GM12891 (cell line): ENCODE data around the gene ATP13A4.

ENCODE experiments used
- PAX5 ChIP-seq: IDR thresholded peaks from 2 replicates; pipeline ENCODE4 v1.6.1; 2011; ENCODE audit warnings: low read length, moderate library complexity, mild to moderate bottlenecking; ENCODE audit not compliant: insufficient read depth, severe bottlenecking
- POLR2A ChIP-seq: IDR thresholded peaks from 2 replicates; pipeline ENCODE4 v1.6.1; 2011; ENCODE audit warnings: low read depth, low read length, control low read depth
- POLR2AphosphoS5 ChIP-seq: IDR thresholded peaks from 2 replicates; pipeline ENCODE4 v1.6.1; 2011; ENCODE audit warnings: low read depth, low read length, control low read depth
- POU2F2 ChIP-seq: IDR thresholded peaks from 2 replicates; pipeline ENCODE4 v1.6.1; 2011; ENCODE audit warnings: low read depth, mild to moderate bottlenecking, control low read depth, low read length, moderate library complexity
- SPI1 ChIP-seq: IDR thresholded peaks from 2 replicates; pipeline ENCODE4 v1.6.1; 2011; ENCODE audit warnings: low read depth, low read length, control low read depth
- TAF1 ChIP-seq: IDR thresholded peaks from 2 replicates; pipeline ENCODE4 v1.6.1; 2011; ENCODE audit warnings: low read depth, low read length, control low read depth

DNA sequence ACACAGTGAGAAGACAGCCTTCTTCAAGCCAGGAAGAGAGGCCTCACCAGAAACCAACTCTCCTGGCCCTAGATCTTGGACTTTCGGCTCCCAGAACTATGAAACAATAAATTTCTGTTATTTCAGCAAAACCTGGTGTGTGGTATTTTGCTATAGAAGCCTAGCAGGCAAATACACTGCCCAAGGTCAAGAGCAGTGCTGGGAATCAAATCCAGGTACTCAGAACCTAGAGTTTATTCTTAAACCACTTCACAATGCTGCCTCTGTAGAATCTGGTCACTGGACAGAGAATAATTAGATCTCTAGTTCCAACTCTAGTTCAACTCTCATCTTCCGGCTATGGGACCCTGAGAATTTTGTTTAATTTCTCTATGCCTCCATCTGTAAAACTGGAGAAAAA is 46.6 kb downstream of the ATP13A4 start:
- TF ChIP-seq POLR2AphosphoS5, result no peak
- TF ChIP-seq POLR2A, result no peak
- no peak for TF ChIP-seq PAX5
- TF ChIP-seq SPI1, result no peak
- no peak for TF ChIP-seq POU2F2
- TF ChIP-seq TAF1, result no peak
